Endothelial cell of umbilical vein (primary cell): ENCODE data around the gene GALNT17.

ENCODE experiments used
- CTCF ChIP-seq, 2 donors: IDR thresholded peaks; 1 replicate in 1 of 2; 2 replicates in 1 of 2; pipeline ENCODE4 v1.5.1; 2011; ENCODE audit warnings: low read length in 2 of 2, mild to moderate bottlenecking in 2 of 2, moderate library complexity in 2 of 2, control low read depth in 1 of 2, inconsistent platforms in 1 of 2, low read depth in 1 of 2; ENCODE audit not compliant: insufficient read depth in 1 of 2; ENCODE audit errors: extremely low read depth in 1 of 2
- EZH2 ChIP-seq: IDR thresholded peaks from 2 replicates; pipeline ENCODE4 v1.6.1; 2012; ENCODE audit warnings: borderline replicate concordance, low read depth, mild to moderate bottlenecking, moderate library complexity, low read length, inconsistent platforms; ENCODE audit not compliant: severe bottlenecking
- FOS ChIP-seq: IDR thresholded peaks from 2 replicates; pipeline ENCODE4 v1.6.1; 2011; ENCODE audit warnings: mild to moderate bottlenecking, low read length, moderate library complexity, borderline replicate concordance; ENCODE audit not compliant: insufficient read depth
- GATA2 ChIP-seq: IDR thresholded peaks from 2 replicates; pipeline ENCODE4 v1.7.0; 2011; ENCODE audit warnings: low read depth, mild to moderate bottlenecking, moderate library complexity, mixed read lengths, low read length; ENCODE audit not compliant: insufficient read length, insufficient read depth
- JUN ChIP-seq: IDR thresholded peaks from 2 replicates; pipeline ENCODE4 v1.6.1; 2011; ENCODE audit warnings: borderline replicate concordance, low read depth; ENCODE audit not compliant: insufficient read length, insufficient read depth
- MAX ChIP-seq: IDR thresholded peaks from 2 replicates; pipeline ENCODE4 v1.6.1; 2011; ENCODE audit not compliant: insufficient read depth, insufficient read length
- MYC ChIP-seq: IDR thresholded peaks from one replicate; pipeline ENCODE4 v1.6.1; 2011; ENCODE audit warnings: mild to moderate bottlenecking, low read depth, low read length
- POLR2A ChIP-seq: IDR thresholded peaks from 2 replicates; pipeline ENCODE4 v1.6.1; 2012; ENCODE audit warnings: low read depth, mild to moderate bottlenecking, control low read depth, low read length
- POLR2AphosphoS5 ChIP-seq: IDR thresholded peaks from 2 replicates; pipeline ENCODE4 v1.6.1; 2012; ENCODE audit warnings: low read depth, mild to moderate bottlenecking, control low read depth, low read length, moderate library complexity; ENCODE audit not compliant: insufficient read depth

- TF ChIP-seq CTCF (IDR thresholded peaks at IDR 0.05; ENCODE audit: extremely low read depth in 1 of 2, insufficient read depth in 1 of 2, low read depth in 1 of 2, low read length in 2 of 2) (no peak), MYC (no peak), EZH2 (no peak), POLR2AphosphoS5 (no peak), MAX (no peak), POLR2A (no peak), JUN (no peak), GATA2 (no peak), FOS (no peak)
These were observed 95.2 kb downstream of the GALNT17 start for GRCh38 chr7:71227126-71227525.
